Chondrocyte (in vitro differentiated cells): Measurements from ENCODE around the gene SLC6A19. TPM values are rescaled to one million over a fixed set of nuclear protein-coding genes. Genes with fewer than 3 reads are reported as not detected.

Source experiments
- DNase-seq: peaks from one replicate; pipeline ENCODE4 v3.0.0; 2021; ENCODE audit warnings: mixed read lengths, low spot score
- H3K27ac Mint-ChIP-seq: one replicate; pipeline ENCODE4 v1.8.0; 2021; ENCODE audit warnings: mild to moderate bottlenecking, moderate library complexity, mixed read lengths; ENCODE audit not compliant: unreplicated experiment
- H3K27me3 Mint-ChIP-seq: 2 replicates; pipeline ENCODE4 v1.8.0; 2021; ENCODE audit warnings: low read depth, mixed read lengths
- H3K36me3 Mint-ChIP-seq: 2 replicates; pipeline ENCODE4 v1.8.0; 2021; ENCODE audit warnings: low read depth, mixed read lengths
- H3K4me1 Mint-ChIP-seq: 2 replicates; pipeline ENCODE4 v1.8.0; 2021; ENCODE audit warnings: low read depth, mild to moderate bottlenecking, mixed read lengths
- H3K4me3 Mint-ChIP-seq: one replicate; pipeline ENCODE4 v1.8.0; 2021; ENCODE audit warnings: mild to moderate bottlenecking, moderate library complexity, mixed read lengths; ENCODE audit not compliant: unreplicated experiment
- H3K9me3 Mint-ChIP-seq: 2 replicates; pipeline ENCODE4 v1.8.0; 2021; ENCODE audit warnings: low read depth, mixed read lengths
- CTCF ChIP-seq: fragments of 200-600 bp; sonication (generic); IDR thresholded peaks from 2 replicates; pipeline ENCODE4 v1.5.0; 2021; ENCODE audit warnings: antibody characterized with exemption, mild to moderate bottlenecking, moderate library complexity
- total RNA-seq: library from RNA; stranded (reverse); gene quantifications from 3 replicates; pipeline ENCODE4 v1.2.1, GENCODE V29; 2021

Gene SLC6A19
- total RNA-seq, 1 donor from 2014 or later: not detected

- Mint-ChIP-seq H3K9me3 (no peaks in the 10 kb centered on the region), H3K36me3 (no peaks in the 10 kb centered on the region), H3K4me1 (no peaks in the 10 kb centered on the region), H3K4me3 (no peak overlapping the region), H3K27ac (no peak overlapping the region), H3K27me3 (peaks cover 30% of the 10 kb centered on the region)
- no peak for TF ChIP-seq CTCF
- DNase-seq: no peak
These were observed 21.9 kb downstream of the SLC6A19 start for GRCh38 chr5:1223278-1223670.

GRCh38 chr5:1224631-1225030 is 23.2 kb downstream of the SLC6A19 start:
- Mint-ChIP-seq H3K4me1 (no peaks in the 10 kb centered on the region), H3K27ac (no peak overlapping the region), H3K9me3 (no peaks in the 10 kb centered on the region), H3K4me3 (no peak overlapping the region), H3K27me3 (peaks cover 37% of the 10 kb centered on the region), H3K36me3 (no peaks in the 10 kb centered on the region)
- no peak for DNase-seq
- TF ChIP-seq CTCF: no peak

GRCh38 chr5:1225081-1225480 is 23.7 kb downstream of the SLC6A19 start, which contains the start of gene SLC6A18:
SLC6A18 (plus strand) TSS chr5:1225381; CDS start chr5:1225478, 97 bp downstream.
- DNase-seq: no peak
- no peak for TF ChIP-seq CTCF
- H3K9me3 Mint-ChIP-seq: no peaks in the 10 kb centered on the region
- H3K4me1 Mint-ChIP-seq: no peaks in the 10 kb centered on the region
- peaks cover 41% of the 10 kb centered on the region for H3K27me3 Mint-ChIP-seq
- H3K4me3 Mint-ChIP-seq: no peak within 1 kb of the TSS
- H3K27ac Mint-ChIP-seq: no peak within 1 kb of the TSS
- H3K36me3 Mint-ChIP-seq: no peaks in the 10 kb centered on the region

- peaks cover 43% of the 10 kb centered on the region for H3K27me3 Mint-ChIP-seq
- DNase-seq: no peak
- TF ChIP-seq CTCF: no peak
- no peak overlapping the region for H3K4me3 Mint-ChIP-seq
- no peaks in the 10 kb centered on the region for H3K4me1 Mint-ChIP-seq
- no peaks in the 10 kb centered on the region for H3K9me3 Mint-ChIP-seq
- H3K27ac Mint-ChIP-seq: no peak overlapping the region
- no peaks in the 10 kb centered on the region for H3K36me3 Mint-ChIP-seq
These were observed 24.8 kb downstream of the SLC6A19 start for GRCh38 chr5:1226231-1226630.

GRCh38 chr5:1226839-1227581 is 25.6 kb downstream of the SLC6A19 start:
- TF ChIP-seq CTCF: no peak
- Mint-ChIP-seq H3K9me3 (no peaks in the 10 kb centered on the region), H3K4me3 (no peak overlapping the region), H3K36me3 (no peaks in the 10 kb centered on the region), H3K27ac (no peak overlapping the region), H3K4me1 (no peaks in the 10 kb centered on the region), H3K27me3 (peaks cover 43% of the 10 kb centered on the region)
- no peak for DNase-seq
